GM21526 (cell line): ENCODE data around the gene ARMCX2.
"Not testable (repeated sequence)": the region's sequence is repeated elsewhere in the genome, so short reads cannot be mapped to it uniquely, and the experiment has no call there.

ENCODE experiments used
- ATAC-seq: cut with Tn5 transposase; IDR thresholded peaks from one replicate; pipeline ENCODE4 v1.9.1; 2021; ENCODE audit warnings: moderate library complexity; ENCODE audit not compliant: unreplicated experiment, low FRiP score

The ARMCX2 gene

GRCh38 chrX:101659601-101660063 lies at the start of gene ARMCX2:
TSS of gene ARMCX2 (minus strand) at chrX:101659850. CDS start at chrX:101657588, 2,262 bp downstream.
- ATAC-seq = no peak

DNA sequence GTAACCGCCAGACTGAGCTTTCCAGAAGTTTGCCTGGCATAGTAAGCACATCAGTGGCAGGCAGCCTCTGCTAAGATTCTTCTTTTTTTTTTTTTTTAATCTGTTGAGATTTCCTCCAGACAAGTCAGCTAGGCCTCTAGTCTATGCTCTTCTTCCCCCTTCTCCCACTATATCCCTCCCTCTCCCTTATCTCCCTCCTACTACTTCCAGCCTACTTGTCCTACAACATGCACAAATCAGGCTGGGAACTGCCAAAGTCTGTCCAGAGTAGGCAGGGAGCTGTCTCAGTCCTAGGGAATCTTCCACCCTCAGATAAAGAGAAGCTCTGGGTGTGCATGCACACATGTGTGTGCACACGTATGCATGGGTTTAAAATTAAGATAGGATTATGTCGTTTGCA lies 49.7 kb upstream of the ARMCX2 start:
- ATAC-seq = no peak

GRCh38 chrX:101708163-101708562 lies 48.5 kb upstream of the ARMCX2 start:
- ATAC-seq = no peak

- peak; percentile 80 for ATAC-seq
Observed at GRCh38 chrX:101693476-101693875, 33.8 kb upstream of the ARMCX2 start.

DNA sequence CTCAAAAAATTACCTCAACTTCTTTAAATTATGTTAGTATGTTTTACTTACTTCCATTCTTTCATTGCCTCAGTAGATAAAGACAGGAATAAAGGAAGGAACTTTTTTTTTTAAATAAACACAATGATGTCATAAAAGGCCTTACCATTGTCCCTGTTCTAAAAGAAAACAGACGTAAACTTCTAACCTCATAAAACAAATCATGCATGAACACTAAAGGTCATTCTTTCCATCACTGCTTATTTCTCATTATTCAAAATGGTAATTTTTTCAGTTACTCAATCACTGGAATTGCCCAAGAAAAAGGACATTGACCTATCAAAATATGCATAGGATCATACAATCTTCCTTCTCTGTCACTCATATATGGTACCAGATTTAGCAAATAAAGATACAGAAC lies 32.2 kb upstream of the ARMCX2 start:
- no peak for ATAC-seq

- no peak for ATAC-seq
Observed at GRCh38 chrX:101686574-101686973, 26.9 kb upstream of the ARMCX2 start.

DNA sequence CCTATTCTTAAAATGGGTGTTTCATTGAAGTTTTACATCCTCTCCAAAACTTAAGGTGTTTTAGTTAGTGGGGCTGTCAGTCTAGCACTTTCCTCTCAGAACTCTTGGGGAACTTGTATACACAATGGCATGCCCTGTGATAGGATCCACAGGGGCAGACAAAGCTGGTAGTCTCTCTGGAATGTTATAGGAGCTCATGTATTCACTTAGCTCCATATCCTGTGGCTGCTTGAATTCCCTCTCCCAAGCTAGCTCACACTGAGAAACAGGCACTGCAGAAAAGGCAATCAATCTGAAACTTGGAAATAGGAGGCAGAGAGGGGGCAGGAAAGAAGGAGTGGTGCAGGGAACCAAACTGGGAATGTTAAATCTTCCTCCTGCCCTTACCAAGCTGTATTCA lies 26.3 kb upstream of the ARMCX2 start:
- ATAC-seq = no peak

GRCh38 chrX:101682723-101683122 lies 23.1 kb upstream of the ARMCX2 start:
- ATAC-seq = no peak

GRCh38 chrX:101677028-101677427 lies 17.4 kb upstream of the ARMCX2 start:
- peak; percentile 90 for ATAC-seq

GRCh38 chrX:101676571-101676970 lies 16.9 kb upstream of the ARMCX2 start:
- peak; percentile 32 for ATAC-seq

- ATAC-seq = no peak
Observed at GRCh38 chrX:101668143-101668542, 8.5 kb upstream of the ARMCX2 start.

- ATAC-seq = peak; percentile 63
Observed at GRCh38 chrX:101658661-101659491, 774 bp downstream of the ARMCX2 start.

DNA sequence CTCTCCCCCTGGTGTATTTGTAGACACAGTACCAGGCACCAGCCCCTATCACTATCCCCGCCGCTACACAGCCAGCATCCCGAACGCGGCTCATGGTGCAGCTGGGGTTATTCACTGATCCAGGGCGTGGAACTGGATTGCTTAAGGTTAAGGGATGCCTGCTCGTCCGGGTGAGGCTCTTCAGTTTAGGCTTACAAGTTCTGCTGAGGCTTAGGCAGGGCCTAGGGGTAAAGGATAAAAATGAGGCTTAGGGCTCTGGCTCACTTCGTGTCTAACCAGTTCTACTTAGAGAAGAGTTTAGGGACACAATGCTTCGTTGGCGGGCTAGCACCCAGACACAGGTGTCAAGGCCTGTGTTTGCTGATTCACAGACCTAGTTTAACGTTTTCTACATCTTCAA lies 2.2 kb downstream of the ARMCX2 start:
- ATAC-seq = no peak

- no peak for ATAC-seq
Observed at GRCh38 chrX:101656817-101657216, 2.8 kb downstream of the ARMCX2 start.

DNA sequence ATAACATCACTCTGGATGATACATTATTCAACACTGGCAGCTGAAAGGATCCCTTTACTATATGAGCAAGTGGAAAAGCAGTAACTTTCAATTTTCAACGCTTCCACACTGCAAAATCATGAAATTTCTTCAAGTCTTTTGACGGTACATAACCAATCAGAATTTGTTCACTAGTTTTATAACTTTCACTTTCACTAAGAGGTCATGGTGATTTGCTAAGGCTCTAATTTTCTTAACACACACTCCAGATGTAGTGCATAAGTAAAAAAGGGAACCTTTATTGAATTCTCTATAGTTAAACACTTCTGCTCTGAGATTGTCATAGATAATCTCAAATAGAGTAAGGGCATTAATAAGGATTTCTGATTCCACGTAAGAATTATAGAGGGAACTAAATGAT lies 4.1 kb downstream of the ARMCX2 start:
- no peak for ATAC-seq

- ATAC-seq = not testable (repeated sequence)
Observed at GRCh38 chrX:101647716-101648115, 11.9 kb downstream of the ARMCX2 start.

- ATAC-seq = no peak
Observed at GRCh38 chrX:101642093-101642492, 17.6 kb downstream of the ARMCX2 start.

GRCh38 chrX:101639583-101639982 lies 20.1 kb downstream of the ARMCX2 start:
- no peak for ATAC-seq

DNA sequence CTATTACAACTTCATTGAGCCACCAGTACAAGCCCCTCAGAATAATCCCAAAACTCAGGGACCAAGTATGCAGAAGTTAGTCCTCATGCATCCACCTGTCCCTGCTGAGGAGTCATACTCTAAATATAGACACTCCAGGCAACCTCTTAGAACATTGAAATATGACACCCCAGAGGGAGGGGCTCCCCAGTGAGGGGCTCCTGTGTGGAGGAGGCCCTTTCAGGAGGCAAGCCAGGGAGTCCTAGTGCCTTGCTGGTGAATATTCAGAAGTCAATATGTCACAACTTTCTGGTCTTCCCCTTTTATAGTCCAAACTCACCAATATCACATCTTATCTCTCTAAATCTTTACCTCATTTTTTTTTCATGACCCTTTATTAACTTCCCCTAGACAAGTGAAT lies 40.3 kb downstream of the ARMCX2 start:
- no peak for ATAC-seq

GRCh38 chrX:101617211-101618191 lies 42.1 kb downstream of the ARMCX2 start, which contains the start of gene ARMCX6:
TSS of gene ARMCX6 (minus strand) at chrX:101618000. CDS start at chrX:101616620, 1,380 bp downstream.
- ATAC-seq = peak; percentile 92

DNA sequence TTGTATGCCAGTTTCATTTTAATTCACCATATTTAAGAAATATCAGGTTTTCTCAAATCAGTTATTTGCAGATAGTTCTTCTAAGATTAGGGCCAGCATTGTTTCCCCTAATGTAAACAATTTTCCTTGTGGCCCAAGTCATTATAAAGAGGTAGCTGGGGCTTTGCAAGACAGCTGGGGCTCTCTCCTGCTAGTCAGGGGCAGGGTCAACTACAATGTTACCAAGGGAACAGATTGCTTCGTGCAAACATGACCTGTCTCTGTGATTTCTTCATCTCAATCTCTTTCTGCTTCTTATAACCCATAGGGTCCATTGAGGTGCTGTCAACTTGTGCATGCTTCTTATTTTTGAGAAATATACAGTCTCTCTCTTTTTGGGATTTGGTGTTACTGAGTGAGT lies 53.9 kb downstream of the ARMCX2 start:
- ATAC-seq = no peak
